ENCODE data around the gene NR5A2.

The NR5A2 gene

DNA sequence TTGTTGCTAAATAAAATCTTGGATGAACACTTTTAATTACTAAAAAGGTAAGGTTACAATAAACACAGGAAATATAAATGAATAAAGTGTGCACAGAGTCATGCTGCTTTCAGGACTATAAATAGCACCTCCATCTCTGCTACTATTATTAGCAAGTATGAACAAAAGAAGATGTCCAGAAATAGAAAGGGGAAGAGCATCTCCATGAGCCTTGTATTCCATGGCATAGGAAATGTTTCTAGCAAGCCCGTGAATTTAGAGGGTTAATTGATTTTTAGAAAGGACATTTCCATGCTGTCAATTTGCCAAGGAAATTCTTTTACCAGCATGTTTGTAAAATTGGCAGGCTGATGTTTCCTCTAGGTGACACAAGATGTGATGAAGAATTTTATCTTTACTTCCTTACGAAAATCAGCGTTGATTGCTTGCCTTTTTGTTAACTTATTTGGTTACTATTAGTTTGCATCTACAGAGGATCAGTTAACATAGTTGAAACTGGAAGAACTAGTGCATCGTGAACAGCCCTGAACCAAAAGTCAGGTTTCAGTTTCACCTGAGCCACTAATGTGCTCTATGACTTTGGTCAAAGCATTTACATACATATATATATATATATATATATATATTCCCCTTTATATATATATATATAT, 45.3 kb downstream of the NR5A2 start:
- no peak for DNase-seq (ENCODE audit: low spot score)

DNA sequence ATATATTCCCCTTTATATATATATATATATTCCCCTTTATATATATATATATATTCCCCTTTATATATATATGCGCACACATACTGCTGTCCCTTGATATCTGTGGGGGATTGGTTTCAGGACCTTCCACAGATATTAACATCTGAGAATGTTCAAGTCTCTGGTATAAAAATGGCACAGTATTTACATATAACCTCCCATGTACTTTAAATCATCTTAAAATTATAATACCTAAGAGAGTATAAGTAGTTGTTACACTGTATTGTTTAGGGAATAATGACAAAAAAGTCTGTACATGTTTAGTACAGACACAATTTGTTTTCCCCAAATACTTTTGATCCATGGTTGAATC, 45.8 kb downstream of the NR5A2 start:
- no peak for DNase-seq (ENCODE audit: low spot score)

DNA sequence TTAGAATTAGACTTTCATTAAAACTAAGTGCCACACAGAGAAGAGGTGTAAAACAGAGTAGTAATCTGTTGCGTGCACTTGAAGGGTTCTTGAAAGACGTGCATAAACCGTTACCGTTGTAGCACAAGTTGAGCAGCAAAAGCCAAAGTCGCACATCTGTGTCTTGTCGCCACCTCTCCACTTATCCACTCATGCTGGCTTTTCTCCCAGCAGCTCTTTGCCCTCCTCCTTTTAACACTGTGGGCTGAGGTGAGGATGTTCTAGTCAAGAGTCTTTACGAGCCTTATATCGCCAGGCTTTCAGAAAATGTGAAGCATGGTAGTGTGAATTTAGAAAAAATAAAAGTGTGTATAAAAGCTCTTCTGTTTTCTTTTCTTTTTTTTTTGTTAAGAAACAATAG, 48.0 kb downstream of the NR5A2 start:
- no peak for DNase-seq (ENCODE audit: low spot score)

DNA sequence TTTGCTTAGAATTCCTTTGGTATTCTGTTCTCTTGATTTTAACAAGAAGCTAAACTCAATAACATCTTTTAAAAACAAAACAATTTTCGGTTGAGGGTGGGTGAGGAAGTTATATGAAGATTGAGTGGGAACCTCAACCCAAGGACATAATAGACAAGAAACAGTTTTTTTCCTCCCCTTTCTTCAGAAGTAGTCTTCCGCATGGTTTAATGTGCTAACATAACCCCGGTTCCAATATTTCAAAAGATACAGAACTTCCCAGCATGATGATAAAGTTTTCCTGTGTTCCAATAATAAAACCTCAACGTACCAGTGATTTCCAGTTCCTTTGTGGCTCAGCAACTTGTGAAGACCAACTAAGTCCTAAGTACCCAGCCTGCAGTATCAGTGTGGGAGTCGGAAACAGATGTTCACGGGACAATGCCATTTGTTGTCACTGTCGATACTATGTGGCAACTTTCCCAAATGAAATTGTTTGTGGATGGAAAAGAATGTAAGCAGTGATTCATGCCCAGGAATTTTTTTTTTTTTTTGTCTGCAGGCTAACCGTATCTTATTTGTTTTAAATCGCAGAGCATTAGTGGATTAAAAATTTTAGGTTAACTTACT, 48.5 kb downstream of the NR5A2 start:
- no peak for DNase-seq (ENCODE audit: low spot score)

DNA sequence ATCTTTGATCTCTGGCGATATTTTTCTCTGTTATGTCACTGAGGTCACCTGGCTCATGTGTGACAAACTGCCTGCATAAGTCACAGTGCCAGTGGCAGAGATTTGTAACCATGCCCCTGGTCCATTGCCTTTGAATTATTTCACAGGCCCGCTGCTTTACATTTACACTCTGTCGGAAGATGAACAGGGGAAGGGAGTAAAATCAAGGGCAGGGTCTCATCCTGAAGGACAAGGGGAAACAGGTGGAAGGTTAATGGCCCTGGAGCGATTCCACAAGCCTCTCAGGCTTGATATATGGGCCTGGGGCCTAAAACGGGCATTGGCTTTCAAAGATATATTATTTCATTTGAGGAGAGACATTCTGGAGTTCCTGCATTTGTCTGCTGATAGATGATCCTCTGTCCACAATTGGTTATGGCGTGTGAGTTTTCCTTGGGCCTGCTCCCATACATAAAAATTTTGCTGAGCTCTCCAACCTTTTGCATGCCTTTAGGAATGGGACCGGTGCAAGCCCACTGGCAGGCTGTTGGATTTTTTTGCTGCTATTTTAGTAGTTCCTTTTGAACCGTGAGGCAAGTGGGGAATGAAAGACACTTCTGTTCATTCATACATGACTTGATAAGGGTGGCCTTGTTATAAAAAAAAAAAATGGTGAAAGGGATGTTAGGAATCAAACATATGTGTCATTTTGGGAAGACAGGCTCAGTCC, 51.9 kb downstream of the NR5A2 start:
- no peak for DNase-seq (ENCODE audit: low spot score)

DNA sequence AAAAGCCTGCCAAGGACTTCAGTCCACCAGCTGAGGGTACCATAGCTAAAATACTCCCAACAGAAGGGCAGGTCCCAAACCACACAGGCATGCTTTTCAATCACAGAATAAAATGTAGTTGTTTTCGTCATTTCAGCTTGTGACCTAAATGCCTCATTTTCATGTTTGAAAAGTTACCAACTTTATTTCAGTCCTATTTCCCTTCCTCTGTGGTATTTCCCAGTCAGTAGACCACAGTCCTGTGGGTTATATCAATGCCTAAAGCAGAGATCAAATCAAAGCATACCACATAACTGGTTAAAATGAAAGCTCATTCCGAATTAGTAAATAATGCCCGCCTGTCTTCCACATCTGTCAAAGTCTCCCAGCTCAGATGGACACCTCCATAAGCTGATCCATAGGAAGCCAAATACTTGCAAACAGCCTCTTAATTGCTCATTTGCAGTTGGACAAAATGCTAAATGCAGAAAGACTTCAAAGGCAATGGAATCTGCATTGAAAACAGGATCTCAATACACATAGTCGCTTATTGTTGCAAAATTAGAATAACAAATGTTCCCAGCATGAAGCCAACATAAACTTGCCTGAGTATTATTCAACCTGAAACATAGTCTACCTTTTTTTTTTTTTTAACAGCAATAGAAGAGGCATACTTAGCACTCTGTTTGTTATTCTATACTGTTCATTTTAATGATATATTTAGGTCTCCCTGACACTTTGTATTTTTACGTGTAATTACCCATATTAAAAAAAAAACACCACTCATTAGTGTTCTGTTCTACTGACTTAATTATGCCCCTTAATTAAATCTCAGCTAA, 53.9 kb downstream of the NR5A2 start:
- no peak for DNase-seq (ENCODE audit: low spot score)

DNA sequence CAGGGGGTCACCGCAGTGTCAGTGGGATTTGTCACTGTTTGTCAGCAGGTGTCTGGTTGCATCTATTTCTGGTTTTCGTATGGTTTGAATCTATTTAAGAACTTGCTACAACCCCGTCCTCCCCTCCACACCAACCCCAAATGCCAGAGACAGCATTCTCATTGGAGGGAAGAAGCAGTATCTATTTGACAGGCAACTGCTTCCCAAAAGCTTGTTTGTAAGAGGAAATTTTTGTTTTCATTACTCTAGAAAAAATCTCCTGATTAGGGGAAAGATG, 54.4 kb downstream of the NR5A2 start:
- no peak for DNase-seq (ENCODE audit: low spot score)

DNA sequence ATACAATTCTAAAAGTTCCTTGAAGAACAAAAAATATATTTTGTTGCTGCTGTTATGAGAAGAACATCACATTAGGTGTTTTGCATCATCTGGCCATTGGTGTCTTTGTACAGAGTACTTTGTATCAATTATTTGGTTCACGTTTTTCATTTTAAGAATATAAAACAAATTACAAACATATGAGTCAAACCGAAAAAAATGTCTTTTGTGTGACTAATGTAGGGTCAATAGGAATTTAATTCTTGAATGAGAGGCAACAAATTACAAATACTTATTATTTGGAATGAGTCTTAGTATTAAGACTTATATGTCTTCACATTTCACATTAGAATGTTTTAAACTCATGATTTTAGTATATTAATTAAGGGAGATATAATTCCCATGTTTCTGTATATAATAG, 54.8 kb downstream of the NR5A2 start:
- DNase-seq (ENCODE audit: low spot score): no peak

DNA sequence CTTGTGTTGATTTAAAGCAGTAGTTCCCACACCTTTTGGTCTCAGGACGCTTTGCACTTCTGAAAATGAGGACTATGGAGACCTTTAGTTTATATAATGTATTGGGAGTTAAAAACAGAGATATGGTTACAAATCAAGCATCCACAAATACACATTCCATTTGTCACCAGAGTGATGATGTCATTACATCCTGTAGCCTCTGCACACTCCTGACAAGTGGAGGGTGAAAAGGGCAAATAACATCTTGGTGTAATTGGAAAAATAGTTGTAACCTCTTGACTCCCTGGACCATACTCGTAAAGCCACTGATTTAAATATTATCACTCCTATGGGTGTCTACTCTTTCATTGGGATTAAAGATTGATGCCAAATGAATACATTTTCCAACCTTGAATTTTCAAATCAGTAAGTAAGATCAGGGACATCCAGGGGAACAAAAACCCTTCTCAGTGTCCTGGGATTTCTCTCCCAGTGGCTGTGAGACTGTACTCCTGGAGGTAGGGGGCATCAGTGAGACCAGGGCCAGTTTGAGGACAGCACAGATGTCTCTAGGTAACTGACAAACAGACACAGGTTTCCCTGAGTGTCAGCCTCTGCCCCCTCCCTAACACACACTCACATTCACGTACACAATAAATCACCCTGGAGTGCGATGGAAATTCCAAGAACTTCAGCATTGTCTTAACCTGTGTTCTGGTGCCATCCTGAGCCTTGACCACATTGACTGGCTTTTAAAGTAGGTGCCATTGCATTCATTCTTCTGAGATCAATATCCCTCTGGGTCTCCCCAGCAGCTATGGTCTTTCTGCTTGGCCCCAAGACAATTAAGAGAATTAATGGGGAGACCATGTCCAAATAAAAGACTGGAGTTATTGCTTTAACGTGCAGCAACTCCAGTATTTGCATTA, 63.0 kb downstream of the NR5A2 start:
- no peak for DNase-seq (ENCODE audit: low spot score)

DNA sequence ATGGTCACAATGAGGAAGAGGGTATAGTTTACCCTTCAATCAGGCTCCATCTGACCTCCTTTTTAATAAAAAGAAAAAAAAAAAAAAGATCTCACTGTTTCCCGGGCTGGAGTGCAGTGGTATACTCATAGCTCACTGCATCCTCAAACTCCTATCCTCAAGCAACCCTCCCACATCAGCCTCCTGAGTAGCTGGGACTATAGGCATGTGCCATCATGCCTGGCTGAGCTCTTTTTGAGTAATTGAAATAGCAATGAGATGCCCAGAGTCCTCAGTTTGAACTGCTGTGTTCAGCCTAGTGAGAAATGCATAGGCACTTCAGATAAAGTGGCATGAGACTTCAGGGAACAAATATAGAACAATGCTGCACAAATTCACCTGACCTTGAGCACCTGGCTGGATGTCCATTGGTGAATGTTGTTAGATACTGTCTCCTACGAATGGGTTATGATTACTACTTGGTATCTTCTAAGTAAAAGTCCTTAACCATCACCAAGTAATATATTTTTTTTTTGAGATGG, 67.6 kb downstream of the NR5A2 start:
- no peak for DNase-seq (ENCODE audit: low spot score)

DNA sequence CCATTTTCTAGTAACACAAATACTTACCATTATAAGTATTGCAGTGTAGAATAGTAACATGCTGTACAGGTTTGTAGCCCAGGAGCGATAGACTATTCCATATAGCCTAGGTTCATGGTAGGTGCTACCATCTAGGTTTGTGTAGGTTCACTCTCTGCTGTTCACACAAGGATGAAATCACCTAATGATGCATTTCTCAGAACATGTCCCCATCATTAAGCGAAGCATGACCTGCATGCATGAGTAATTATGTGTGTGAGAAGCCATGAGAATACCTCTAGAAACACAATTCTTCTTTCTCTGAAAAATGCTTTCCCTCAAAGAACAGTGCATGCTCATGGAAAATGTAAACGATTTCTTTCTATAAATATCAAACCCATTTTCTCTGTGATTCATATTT, 69.3 kb downstream of the NR5A2 start:
- no peak for DNase-seq (ENCODE audit: low spot score)

DNA sequence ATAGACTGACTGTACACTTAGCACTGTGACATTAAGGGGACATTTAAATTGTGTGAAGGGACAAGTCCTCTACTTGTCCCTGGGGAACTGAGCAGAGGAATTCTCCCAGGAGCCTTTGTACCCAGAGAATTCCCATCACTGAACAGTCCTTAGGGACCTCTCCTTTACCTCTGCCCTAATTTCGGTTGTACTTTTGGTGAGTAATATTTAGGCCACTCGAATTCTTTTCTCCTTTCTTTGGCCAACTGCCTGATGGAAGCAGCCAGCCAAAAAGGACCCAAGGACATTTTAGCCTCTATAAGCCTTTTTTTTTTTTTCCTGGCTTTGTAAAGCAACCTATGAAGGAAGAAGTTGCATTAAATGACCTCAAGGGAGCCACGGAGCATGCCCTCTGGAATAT, 71.5 kb downstream of the NR5A2 start:
- DNase-seq (ENCODE audit: low spot score): no peak

DNA sequence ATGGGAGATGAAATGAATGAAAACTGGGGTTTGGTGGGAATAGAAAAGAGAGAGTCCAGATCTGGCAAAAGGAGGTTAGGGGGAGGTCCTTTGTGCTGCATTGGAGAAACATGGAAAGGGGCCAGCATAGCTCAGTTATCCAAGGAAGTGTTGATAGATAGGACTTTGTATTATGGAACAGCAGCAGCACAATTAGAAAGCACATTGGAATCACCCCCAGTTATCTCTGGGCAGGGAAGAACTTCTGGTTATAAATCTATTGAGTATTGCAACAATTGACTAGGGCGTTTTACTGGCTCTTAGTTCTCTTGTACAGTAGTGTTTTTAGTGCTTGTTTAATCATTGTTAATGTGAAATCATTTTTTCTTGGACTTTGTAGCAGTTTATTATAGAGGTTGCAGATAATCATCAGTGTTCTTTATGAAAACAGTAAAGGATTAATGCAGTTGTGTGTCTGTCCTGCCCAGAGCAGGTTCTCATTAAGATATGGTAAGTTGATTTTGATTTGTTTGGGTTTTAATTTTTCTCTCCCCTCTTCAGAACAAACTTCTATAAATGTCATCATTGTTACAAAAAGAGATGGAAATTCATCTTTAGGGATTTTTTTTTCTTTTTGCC, 76.6 kb downstream of the NR5A2 start:
- no peak for DNase-seq (ENCODE audit: low spot score)

DNA sequence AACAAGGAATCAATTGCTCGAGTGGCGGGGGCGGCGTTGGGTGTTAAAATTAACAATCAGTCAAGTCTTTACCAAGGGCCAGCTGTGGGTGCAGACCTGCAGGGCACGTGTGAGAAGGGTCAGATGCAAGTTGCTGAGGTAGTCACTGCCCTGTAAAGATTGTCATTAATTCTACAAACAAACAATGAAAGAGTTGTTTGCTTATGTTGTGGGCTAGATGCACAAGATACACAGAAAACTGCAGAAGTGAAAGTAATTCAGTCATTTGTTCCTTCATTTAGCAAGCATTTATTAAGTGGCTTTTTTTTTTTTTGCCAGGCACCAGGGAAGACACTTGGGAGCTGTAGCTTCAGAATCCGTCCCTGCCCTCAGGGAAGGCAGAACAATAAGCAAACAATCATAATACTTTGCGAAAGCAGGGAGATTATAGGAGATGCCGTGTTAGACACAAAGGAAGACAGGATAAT, 79.5 kb downstream of the NR5A2 start:
- no peak for DNase-seq (ENCODE audit: low spot score)

DNA sequence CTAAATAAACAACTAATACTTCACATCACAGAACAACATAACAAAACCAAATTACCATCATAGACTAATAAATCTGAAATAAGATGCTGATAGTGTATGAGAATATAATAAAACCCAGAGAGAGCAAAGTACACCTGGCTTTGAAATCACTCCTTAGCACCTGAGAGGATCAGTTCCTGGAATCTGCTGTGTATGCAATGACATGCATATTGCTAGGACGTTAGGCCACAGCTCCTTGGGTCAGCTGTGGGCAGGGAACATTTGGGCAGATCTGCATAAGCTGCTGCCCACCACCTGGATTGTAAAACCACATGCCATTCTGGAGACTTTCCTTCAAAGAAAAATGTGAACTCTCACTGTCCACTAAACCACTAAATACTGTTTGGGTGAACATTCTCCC, 81.1 kb downstream of the NR5A2 start:
- DNase-seq (ENCODE audit: low spot score): no peak

DNA sequence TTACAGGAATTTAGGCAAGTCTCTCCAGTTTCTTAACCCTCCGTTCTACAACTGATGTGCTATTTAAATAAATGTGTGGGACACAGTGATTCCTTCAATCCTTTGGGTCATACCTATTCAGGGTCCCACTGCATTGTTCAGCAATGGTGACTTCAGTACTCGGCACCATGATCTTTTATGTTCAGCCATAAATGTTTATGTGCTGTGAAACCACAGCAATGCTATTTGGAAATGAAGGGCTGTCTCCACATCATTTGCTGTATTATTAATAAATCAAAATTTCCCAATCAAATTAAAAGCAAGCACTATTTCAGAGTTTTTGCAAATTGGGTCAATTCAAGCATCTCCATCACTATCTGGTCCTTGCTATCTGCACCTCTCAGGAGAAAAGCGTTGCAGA, 84.8 kb downstream of the NR5A2 start:
- DNase-seq (ENCODE audit: low spot score): no peak

DNA sequence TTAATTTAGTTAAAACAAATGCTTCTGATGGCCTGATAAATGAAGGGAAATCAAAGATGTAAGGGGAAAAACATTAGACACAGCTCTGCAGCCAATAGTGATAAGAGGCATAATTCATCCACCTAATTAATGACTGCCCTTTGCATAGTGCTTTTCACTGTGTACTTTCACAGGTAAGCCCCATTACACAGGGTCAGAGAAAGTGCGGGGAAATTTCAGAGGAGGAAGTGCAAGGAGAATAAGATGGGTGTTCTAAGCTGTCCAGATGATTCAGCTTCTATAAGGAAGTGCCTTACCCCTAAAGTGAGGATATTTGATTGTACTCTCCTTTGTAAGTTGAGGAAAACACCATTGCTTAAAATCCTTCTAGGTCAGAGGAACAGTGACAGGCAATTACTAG, 88.0 kb downstream of the NR5A2 start:
- DNase-seq (ENCODE audit: low spot score): no peak

DNA sequence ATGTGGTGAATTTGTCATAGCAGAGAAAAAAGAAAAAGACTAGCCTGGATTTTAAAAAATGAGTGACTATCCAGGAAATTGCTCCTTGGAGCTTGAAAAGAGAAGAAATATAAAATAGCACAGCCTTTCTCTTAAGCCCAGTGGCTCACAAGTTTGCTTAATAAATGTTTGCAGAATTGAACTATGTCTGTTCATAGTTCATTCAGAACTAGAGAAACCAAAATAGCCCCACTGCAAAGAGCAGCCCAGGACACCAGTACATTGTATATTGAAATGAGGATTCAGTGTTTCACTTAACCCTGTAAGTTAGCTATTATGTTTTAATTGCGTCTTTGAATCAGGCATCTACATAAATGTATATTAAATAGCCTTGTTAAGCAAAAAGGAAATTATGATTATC, 88.8 kb downstream of the NR5A2 start:
- no peak for DNase-seq (ENCODE audit: low spot score)

DNA sequence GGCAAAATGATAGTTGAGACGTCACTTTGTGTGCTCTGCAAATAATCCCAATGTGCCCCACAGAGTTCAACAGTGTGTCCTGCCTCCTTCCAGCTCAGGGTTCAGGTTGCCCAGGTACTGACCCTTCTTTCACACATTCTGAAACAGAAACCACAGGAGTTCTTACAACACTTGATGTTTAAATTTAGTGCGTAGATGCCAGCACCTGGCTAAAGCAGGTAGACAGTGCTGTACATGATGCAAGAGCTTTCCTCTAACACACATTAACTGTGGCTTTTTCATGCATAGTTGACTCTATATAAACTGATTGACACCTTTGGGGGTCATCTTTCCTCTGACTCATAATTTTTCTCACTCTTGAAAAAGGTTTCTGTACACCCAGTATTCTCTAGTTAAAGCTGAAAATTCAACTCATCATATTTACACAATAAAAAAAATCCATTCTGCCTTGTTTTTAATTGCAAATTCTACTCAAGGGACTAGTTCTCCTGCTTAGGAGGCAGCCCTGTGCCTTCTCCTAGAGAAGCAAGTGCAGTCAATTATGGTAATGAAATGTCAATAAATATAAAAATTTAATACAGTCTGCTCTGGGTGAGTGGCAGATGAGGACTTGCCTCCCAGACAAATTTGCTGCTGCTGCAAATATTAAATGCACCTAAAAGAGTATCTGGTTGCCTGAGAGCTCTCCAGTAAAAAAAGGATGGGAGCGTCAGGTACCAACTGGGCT, 91.4 kb downstream of the NR5A2 start:
- no peak for DNase-seq (ENCODE audit: low spot score)

DNA sequence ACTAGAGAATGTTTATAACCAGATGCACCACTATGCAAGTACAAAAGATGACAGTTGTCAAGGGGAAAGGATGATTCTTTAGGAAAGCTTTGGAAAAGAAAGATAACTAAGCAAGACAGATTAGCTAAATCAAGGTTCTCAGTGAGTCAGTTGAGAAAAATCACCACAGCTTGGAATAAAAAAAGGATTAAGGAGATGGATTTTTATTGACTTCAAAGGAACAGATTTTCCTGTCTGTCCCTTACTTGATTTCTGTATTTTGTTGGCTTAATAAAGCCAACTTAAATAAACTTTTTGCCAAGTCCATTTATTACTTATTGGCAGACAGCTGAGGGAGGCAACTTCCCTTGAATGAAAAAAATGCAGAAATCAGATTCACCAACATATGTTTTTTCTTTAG, 93.9 kb downstream of the NR5A2 start:
- no peak for DNase-seq (ENCODE audit: low spot score)

DNA sequence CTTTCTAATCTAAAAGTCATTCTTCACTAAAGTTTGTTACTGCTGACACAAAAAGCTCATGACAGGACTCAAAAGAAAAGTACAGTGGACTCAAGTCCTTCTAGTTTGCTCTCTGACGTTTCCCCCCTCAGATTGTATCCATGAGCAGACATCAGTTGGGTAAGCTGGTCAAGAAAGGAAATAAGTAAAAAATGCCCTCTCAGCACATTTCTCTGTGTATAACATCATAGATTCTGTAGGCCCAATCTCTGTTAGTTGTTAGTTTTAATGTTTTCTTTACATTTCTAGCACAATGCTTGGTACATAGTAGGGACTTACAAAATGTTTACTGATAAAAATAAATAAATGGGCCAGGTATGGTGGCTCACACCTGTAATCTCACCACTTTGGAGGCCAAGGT, 96.8 kb downstream of the NR5A2 start:
- no peak for DNase-seq (ENCODE audit: low spot score)
